ENCODE results near the gene GGACT. TPM values are rescaled to one million over a fixed set of nuclear protein-coding genes. Genes with fewer than 3 reads are reported as not detected.
A peak's percentile ranks its signal among the peaks of the same experiment; 100 is the strongest.

GGACT gene
- total RNA-seq, 1 donor: 9.1 TPM

GRCh38 chr13:100546713-100547405, 41.7 kb downstream of the GGACT start:
- TF ChIP-seq CTCF (IDR thresholded peaks at IDR 0.05; ENCODE audit: insufficient read depth, low read length): no peak
- no peak overlapping the region for H3K4me3 ChIP-seq (ENCODE audit: low read depth, low read length)
- DNase-seq (ENCODE audit: low read depth): no peak

- DNase-seq (ENCODE audit: low read depth): no peak
- no peak overlapping the region for H3K4me3 ChIP-seq (ENCODE audit: low read depth, low read length)
- TF ChIP-seq CTCF (IDR thresholded peaks at IDR 0.05; ENCODE audit: insufficient read depth, low read length): no peak
Observed at GRCh38 chr13:100545684-100546061, 42.9 kb downstream of the GGACT start.

GRCh38 chr13:100544866-100545683, 43.5 kb downstream of the GGACT start:
- no peak for TF ChIP-seq CTCF (IDR thresholded peaks at IDR 0.05; ENCODE audit: insufficient read depth, low read length)
- H3K4me3 ChIP-seq (ENCODE audit: low read depth, low read length): no peak overlapping the region
- no peak for DNase-seq (ENCODE audit: low read depth)

GRCh38 chr13:100543872-100544602, 44.6 kb downstream of the GGACT start:
- no peak for TF ChIP-seq CTCF (IDR thresholded peaks at IDR 0.05; ENCODE audit: insufficient read depth, low read length)
- DNase-seq (ENCODE audit: low read depth): no peak
- H3K4me3 ChIP-seq (ENCODE audit: low read depth, low read length): no peak overlapping the region

GRCh38 chr13:100542826-100543156, 45.8 kb downstream of the GGACT start:
- peak; percentile 64 for TF ChIP-seq CTCF (IDR thresholded peaks at IDR 0.05; ENCODE audit: insufficient read depth, low read length)
- DNase-seq (ENCODE audit: low read depth): peak; percentile 62
- H3K4me3 ChIP-seq (ENCODE audit: low read depth, low read length): no peak overlapping the region

GRCh38 chr13:100541897-100542825, 46.4 kb downstream of the GGACT start:
- no peak for DNase-seq (ENCODE audit: low read depth)
- H3K4me3 ChIP-seq (ENCODE audit: low read depth, low read length): no peak overlapping the region
- TF ChIP-seq CTCF (IDR thresholded peaks at IDR 0.05; ENCODE audit: insufficient read depth, low read length): no peak
